ENCODE measurements around the gene PROKR2. TPM values are rescaled to one million over a fixed set of nuclear protein-coding genes. Genes with fewer than 3 reads are reported as not detected.

PROKR2 gene
- total RNA-seq, 2 donors from 2014 or later: not detected

Other genes with a start within 250 kb of the PROKR2 start
- 10 to 100 TPM; 54.0 to 80.3 TPM for gene TMEM230, start 203.9 kb downstream of the PROKR2 start, total RNA-seq
- 100 to 1,000 TPM in 1 of 2 donors, 10 to 100 TPM in 1; 59.0 to 204 TPM for gene PCNA, start 197.0 kb downstream of the PROKR2 start, total RNA-seq
- gene CDS2, start 189.9 kb downstream of the PROKR2 start, total RNA-seq: 10 to 100 TPM; 31.7 to 44.3 TPM

Data from colonic mucosa (tissue), 2 donors.